T follicular helper cell (primary cell): ENCODE results near the gene CDH12.
"Not testable (repeated sequence)": the region's sequence is repeated elsewhere in the genome, so short reads cannot be mapped to it uniquely, and the experiment has no call there.

ENCODE experiments used
- DNase-seq: peaks from one replicate; pipeline ENCODE4 v3.0.0-alpha.2; 2020; ENCODE audit warnings: low read depth

Gene CDH12

GRCh38 chr5:22278164-22278563 is 575.0 kb downstream of the CDH12 start:
- DNase-seq = no peak

- DNase-seq = no peak
Observed at GRCh38 chr5:22277006-22277405, 576.1 kb downstream of the CDH12 start.

- DNase-seq = not testable (repeated sequence)
Observed at GRCh38 chr5:22265855-22266254, 587.3 kb downstream of the CDH12 start.

- DNase-seq = no peak
Observed at GRCh38 chr5:22258139-22258538, 595.0 kb downstream of the CDH12 start.

- DNase-seq = no peak
Observed at GRCh38 chr5:22250528-22250927, 602.6 kb downstream of the CDH12 start.

- no peak for DNase-seq
Observed at GRCh38 chr5:22249209-22249729, 603.9 kb downstream of the CDH12 start.

- DNase-seq = no peak
Observed at GRCh38 chr5:22245770-22246169, 607.4 kb downstream of the CDH12 start.

- no peak for DNase-seq
Observed at GRCh38 chr5:22242532-22242931, 610.6 kb downstream of the CDH12 start.

- no peak for DNase-seq
Observed at GRCh38 chr5:22238047-22238446, 615.1 kb downstream of the CDH12 start.

- no peak for DNase-seq
Observed at GRCh38 chr5:22226423-22226822, 626.7 kb downstream of the CDH12 start.

- DNase-seq = no peak
Observed at GRCh38 chr5:22223079-22223478, 630.1 kb downstream of the CDH12 start.

GRCh38 chr5:22213703-22214495 is 639.2 kb downstream of the CDH12 start:
- not testable (repeated sequence) for DNase-seq

- DNase-seq = not testable (repeated sequence)
Observed at GRCh38 chr5:22212254-22212991, 640.7 kb downstream of the CDH12 start.

- DNase-seq = not testable (repeated sequence)
Observed at GRCh38 chr5:22208463-22208862, 644.7 kb downstream of the CDH12 start.

GRCh38 chr5:22188651-22189050 is 664.5 kb downstream of the CDH12 start:
- DNase-seq = not testable (repeated sequence)

GRCh38 chr5:22187632-22188228 is 665.4 kb downstream of the CDH12 start:
- DNase-seq = not testable (repeated sequence)

GRCh38 chr5:22169226-22169625 is 683.9 kb downstream of the CDH12 start:
- not testable (repeated sequence) for DNase-seq

- not testable (repeated sequence) for DNase-seq
Observed at GRCh38 chr5:22168704-22169103, 684.4 kb downstream of the CDH12 start.

GRCh38 chr5:22165931-22166330 is 687.2 kb downstream of the CDH12 start:
- not testable (repeated sequence) for DNase-seq

GRCh38 chr5:22164910-22165748 is 688.0 kb downstream of the CDH12 start:
- DNase-seq = not testable (repeated sequence)

GRCh38 chr5:22156953-22157352 is 696.2 kb downstream of the CDH12 start:
- not testable (repeated sequence) for DNase-seq
